GM13976 (cell line): Measurements from ENCODE around the gene NCK2.

Experiments used
- DNase-seq: peaks from one replicate; pipeline ENCODE4 v3.0.0; 2012; ENCODE audit warnings: low spot score
- CTCF ChIP-seq: IDR thresholded peaks from 2 replicates; pipeline ENCODE4 v1.5.1; 2012; ENCODE audit warnings: borderline replicate concordance, mild to moderate bottlenecking; ENCODE audit not compliant: insufficient read depth; ENCODE audit errors: extremely low read depth, missing control alignments, control extremely low read depth
- in situ Hi-C: fragments of 300-500 bp; cut with MboI; formaldehyde crosslinking; loops from one replicate; pipeline ENCODE4 v1.12.0; 2022; ENCODE audit warnings: low sequenced_read_pairs, mixed read lengths, inconsistent platforms; ENCODE audit not compliant: unreplicated experiment

The NCK2 gene

DNA sequence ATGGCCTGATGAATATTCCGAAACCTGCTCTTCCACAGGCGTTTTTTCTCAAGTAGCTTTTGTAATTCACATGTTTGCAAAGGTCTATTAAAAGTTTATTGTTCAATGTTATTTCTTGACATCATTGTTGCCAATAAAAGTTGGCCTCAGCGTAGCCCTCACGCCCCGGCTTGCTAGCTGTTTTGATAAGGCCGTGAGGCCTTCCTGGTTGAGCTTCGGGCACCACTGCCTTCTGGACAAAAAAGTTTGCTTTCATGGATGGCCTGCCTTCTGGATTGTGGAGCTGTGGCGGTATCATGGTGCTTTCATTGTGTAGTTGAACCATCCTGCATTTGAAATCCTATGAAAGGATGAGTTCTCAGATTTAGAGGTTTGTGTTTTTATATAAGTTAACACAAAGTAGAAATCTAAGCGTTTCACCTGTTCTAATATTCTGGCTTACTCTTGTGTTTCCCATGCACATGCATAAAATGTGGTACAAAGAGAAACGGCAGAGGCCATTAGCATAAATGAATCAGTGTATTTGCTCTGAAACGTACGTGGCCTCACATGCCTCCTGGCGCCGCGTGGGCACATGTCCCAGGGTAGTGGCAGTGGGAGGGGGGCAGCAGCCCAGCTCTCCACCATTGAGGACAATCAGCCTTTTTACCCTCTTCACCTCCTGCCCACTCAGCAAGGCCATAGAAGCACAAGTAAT lies 134.5 kb downstream of the NCK2 start:
- TF ChIP-seq CTCF: no peak
- DNase-seq: no peak
- in situ Hi-C loops: no loop called here

- TF ChIP-seq CTCF: no peak
- no peak for DNase-seq
- in situ Hi-C loops: no loop called here
These were observed 135.1 kb downstream of the NCK2 start for GRCh38 chr2:105879803-105880300.

GRCh38 chr2:105880637-105881036 lies 135.9 kb downstream of the NCK2 start:
- TF ChIP-seq CTCF: no peak
- no peak for DNase-seq
- in situ Hi-C loops: no loop called here

- in situ Hi-C loops: no loop called here
- TF ChIP-seq CTCF: no peak
- no peak for DNase-seq
These were observed 136.8 kb downstream of the NCK2 start for GRCh38 chr2:105881286-105882136.

DNA sequence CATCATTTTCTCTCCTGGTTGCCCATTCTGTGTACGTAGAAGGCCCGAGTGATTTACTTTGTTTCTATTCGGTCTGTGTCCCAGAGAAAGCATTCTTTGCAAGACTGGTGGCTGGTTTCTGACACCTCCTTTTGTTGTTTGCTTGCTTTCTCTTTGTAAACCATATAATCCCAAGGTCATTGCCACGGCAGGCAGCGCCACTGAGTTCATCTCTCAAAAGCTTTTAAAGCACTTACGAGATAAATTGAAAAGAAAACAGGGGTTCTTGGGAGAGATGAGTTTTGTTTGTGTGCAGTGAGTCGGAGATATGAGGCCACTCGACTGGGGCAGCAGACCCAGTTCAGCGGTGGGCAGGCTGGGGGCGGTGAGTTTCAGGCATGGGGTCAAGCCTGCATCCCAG lies 137.6 kb downstream of the NCK2 start:
- no peak for TF ChIP-seq CTCF
- in situ Hi-C loops: no loop called here
- no peak for DNase-seq

DNA sequence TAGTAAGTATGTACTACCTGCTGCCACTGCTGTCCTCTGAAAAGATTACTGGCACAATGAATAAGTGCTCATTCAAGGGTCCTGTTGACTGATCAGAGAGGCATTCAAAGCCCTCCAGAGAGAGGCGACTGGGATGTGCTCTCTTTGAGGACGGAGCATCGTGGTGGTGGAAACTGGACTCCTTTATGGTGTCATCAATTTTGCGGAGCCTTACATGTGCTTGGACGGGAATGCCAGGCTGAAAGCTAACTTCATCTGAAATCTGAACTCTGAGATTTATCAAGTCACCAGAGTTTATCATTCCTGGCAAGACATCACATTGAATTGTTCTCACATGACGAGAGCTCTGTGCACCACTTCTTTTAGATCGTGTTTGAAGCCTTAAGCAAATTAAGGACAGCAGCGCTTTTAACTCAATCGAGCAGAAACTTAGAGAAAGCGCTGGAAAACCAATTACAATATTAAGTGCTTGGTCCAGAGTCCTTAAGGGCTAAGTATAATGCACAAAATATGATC lies 138.3 kb downstream of the NCK2 start:
- in situ Hi-C loops: no loop called here
- no peak for TF ChIP-seq CTCF
- DNase-seq: no peak
